OCI-LY1 (cell line): ENCODE measurements around the gene CD79B.

Source experiments
- EZH2 ChIP-seq: fragments of 200-600 bp; sonication (generic), shearing (Covaris generic); IDR thresholded peaks from 2 replicates; pipeline ENCODE4 v1.8.0; 2017; ENCODE audit warnings: borderline replicate concordance, mixed run types, mild to moderate bottlenecking, antibody characterized with exemption, low read length, moderate library complexity, mixed read lengths
- TF ChIP-seq, protein P1 (sequence below): fragments of 200-600 bp; sonication (generic), shearing (Covaris generic); IDR thresholded peaks from 2 replicates; pipeline ENCODE4 v1.5.1; 2017; ENCODE audit warnings: mild to moderate bottlenecking, antibody characterized with exemption, low read length, moderate library complexity, mixed read lengths

DNA sequence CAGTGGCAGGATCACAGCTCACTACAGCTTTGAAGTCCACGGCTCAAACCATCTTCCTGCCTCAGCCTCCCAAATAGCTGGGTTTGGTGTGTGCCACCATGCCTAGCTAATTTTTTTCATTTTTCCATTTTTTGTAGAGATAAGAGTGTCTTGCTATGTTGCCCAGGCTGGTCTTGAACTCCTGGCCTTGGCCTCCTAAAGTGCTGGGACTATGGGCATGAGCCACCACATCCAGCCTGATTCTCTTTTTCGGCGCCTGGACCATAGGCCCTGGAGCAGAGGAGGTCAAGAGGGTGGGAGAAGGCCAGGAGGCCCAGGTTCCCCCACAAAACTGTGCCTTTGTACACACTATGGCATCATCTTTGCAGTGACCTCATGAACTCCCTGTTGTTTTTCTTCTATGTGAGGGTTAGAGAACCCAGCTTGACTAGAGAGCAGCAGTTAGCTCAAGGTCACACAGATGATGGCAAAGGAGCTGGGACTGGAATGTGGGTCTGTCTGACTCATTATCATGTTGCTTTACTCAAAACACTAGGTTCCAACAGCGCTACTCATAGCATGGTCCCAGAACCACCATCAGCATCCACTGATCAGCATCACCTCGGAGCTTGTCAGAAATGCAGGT is 24.3 kb upstream of the CD79B start:
- TF ChIP-seq, protein P1, sequence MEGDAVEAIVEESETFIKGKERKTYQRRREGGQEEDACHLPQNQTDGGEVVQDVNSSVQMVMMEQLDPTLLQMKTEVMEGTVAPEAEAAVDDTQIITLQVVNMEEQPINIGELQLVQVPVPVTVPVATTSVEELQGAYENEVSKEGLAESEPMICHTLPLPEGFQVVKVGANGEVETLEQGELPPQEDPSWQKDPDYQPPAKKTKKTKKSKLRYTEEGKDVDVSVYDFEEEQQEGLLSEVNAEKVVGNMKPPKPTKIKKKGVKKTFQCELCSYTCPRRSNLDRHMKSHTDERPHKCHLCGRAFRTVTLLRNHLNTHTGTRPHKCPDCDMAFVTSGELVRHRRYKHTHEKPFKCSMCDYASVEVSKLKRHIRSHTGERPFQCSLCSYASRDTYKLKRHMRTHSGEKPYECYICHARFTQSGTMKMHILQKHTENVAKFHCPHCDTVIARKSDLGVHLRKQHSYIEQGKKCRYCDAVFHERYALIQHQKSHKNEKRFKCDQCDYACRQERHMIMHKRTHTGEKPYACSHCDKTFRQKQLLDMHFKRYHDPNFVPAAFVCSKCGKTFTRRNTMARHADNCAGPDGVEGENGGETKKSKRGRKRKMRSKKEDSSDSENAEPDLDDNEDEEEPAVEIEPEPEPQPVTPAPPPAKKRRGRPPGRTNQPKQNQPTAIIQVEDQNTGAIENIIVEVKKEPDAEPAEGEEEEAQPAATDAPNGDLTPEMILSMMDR: no peak
- no peak for TF ChIP-seq EZH2
